Fibroblast of lung (primary cell): ENCODE data around the gene CAPSL.

ENCODE experiments used
- EZH2 ChIP-seq: IDR thresholded peaks from 2 replicates; pipeline ENCODE4 v1.5.1; 2012; ENCODE audit warnings: low read length, control low read depth, mild to moderate bottlenecking; ENCODE audit errors: missing control alignments
- TF ChIP-seq, protein P1 (sequence below), 2 donors: IDR thresholded peaks in 1 of 2; conservative IDR thresholded peaks in 1 of 2; 1 replicate in 1 of 2; 2 replicates in 1 of 2; pipeline ENCODE4 v1.5.1; 2011 to 2012; ENCODE audit warnings: low read length in 2 of 2, control low read depth in 1 of 2, inconsistent platforms in 1 of 2, low read depth in 1 of 2, mild to moderate bottlenecking in 1 of 2

DNA sequence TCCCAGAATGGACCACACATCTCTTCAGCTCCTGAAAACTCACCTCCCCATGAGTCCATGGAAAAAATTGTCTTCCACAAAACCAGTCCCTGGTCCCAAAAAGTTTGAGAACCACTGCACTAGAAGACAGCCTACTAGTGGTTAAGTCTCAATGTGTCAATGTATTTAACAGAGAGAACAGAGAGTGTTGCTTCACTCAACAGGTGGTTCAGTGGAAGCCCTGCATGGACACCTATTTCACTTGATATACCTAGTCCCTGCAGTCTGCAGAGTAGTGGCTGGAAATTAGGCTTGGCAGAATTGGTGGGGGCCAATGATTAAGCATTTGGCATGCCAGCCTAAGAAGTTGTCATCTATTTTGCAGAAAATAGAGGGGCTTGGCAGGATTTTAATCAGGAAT is 58.8 kb downstream of the CAPSL start:
- TF ChIP-seq, protein P1, sequence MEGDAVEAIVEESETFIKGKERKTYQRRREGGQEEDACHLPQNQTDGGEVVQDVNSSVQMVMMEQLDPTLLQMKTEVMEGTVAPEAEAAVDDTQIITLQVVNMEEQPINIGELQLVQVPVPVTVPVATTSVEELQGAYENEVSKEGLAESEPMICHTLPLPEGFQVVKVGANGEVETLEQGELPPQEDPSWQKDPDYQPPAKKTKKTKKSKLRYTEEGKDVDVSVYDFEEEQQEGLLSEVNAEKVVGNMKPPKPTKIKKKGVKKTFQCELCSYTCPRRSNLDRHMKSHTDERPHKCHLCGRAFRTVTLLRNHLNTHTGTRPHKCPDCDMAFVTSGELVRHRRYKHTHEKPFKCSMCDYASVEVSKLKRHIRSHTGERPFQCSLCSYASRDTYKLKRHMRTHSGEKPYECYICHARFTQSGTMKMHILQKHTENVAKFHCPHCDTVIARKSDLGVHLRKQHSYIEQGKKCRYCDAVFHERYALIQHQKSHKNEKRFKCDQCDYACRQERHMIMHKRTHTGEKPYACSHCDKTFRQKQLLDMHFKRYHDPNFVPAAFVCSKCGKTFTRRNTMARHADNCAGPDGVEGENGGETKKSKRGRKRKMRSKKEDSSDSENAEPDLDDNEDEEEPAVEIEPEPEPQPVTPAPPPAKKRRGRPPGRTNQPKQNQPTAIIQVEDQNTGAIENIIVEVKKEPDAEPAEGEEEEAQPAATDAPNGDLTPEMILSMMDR (conservative IDR thresholded peaks at IDR 0.05 in 1 of 2, IDR thresholded peaks at IDR 0.05 in 1 of 2; ENCODE audit: low read depth in 1 of 2, low read length in 2 of 2): no peak
- no peak for TF ChIP-seq EZH2
